ENCODE data around the gene C12orf50.

Gene C12orf50

DNA sequence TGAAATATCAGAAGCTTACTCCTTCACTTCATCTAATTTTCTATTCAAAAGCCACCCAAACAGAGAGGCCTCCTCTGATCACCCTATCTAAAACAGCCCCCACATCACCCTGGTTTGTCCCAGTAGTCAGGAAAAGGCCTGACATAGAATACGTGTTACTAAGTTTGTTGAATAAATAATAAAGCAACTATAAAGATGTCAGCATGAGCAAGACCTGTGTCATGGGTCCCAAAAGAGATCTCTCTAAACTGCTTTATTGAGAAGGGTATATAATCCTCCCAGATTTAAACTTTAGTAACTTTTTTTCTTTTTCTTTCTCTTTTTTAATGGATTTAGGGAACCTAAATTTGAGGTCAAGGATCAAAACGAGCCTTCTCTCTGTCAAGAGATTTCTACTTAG is 27.4 kb upstream of the C12orf50 start:
- TF ChIP-seq, protein P1, sequence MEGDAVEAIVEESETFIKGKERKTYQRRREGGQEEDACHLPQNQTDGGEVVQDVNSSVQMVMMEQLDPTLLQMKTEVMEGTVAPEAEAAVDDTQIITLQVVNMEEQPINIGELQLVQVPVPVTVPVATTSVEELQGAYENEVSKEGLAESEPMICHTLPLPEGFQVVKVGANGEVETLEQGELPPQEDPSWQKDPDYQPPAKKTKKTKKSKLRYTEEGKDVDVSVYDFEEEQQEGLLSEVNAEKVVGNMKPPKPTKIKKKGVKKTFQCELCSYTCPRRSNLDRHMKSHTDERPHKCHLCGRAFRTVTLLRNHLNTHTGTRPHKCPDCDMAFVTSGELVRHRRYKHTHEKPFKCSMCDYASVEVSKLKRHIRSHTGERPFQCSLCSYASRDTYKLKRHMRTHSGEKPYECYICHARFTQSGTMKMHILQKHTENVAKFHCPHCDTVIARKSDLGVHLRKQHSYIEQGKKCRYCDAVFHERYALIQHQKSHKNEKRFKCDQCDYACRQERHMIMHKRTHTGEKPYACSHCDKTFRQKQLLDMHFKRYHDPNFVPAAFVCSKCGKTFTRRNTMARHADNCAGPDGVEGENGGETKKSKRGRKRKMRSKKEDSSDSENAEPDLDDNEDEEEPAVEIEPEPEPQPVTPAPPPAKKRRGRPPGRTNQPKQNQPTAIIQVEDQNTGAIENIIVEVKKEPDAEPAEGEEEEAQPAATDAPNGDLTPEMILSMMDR (IDR thresholded peaks at IDR 0.05; ENCODE audit: low read depth, low read length, missing control alignments) = no peak
- in situ Hi-C loops (cut with HindIII; ENCODE audit: low sequenced_read_pairs) = no loop called here
- DNase-seq (ENCODE audit: low read depth) = no peak
- H3K4me3 ChIP-seq (ENCODE audit: low read depth, low read length) = no peak overlapping the region

DNA sequence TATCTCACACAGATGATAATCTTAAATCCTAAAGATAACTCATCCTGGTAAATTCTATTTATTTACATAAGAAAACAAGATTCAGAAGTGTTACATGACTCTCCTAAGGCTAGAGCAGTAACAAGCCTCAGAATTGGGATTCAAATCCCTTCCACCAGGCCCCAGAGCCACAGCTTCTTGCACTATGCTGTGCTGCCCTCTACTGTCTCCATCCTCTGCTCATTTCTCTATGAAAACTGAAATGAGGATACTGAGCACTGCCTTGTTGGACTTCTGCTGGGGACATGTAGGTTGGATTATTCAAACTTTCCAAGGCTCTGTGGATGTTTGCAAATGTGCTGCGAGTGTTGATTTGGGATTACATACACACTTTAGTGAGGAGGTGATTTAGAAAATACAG is 23.5 kb upstream of the C12orf50 start:
- in situ Hi-C loops (cut with HindIII; ENCODE audit: low sequenced_read_pairs) = no loop called here
- no peak overlapping the region for H3K4me3 ChIP-seq (ENCODE audit: low read depth, low read length)
- TF ChIP-seq, protein P1 (IDR thresholded peaks at IDR 0.05; ENCODE audit: low read depth, low read length, missing control alignments) = peak; percentile 59
- no peak for DNase-seq (ENCODE audit: low read depth)

DNA sequence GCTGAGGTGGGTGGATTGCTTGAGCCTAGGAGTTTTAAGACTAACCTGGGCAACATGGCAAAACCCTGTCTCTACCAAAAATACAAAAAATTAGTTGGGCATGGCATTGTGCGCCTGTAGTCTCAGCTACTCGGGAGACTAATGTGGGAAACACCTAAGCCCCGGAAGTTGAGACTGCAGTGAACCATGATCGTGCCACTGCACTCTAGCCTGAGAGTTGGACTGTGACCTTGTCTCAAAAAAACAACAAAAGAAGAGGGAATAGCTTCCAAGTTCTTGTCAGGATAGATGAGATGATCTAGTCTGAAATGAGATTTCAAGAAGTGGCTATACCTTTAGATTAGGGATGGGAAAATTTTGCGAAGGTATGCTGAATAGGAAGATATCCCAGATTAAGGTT is 14.8 kb upstream of the C12orf50 start:
- in situ Hi-C loops (cut with HindIII; ENCODE audit: low sequenced_read_pairs) = no loop called here
- no peak for DNase-seq (ENCODE audit: low read depth)
- no peak overlapping the region for H3K4me3 ChIP-seq (ENCODE audit: low read depth, low read length)
- TF ChIP-seq, protein P1 (IDR thresholded peaks at IDR 0.05; ENCODE audit: low read depth, low read length, missing control alignments) = no peak

DNA sequence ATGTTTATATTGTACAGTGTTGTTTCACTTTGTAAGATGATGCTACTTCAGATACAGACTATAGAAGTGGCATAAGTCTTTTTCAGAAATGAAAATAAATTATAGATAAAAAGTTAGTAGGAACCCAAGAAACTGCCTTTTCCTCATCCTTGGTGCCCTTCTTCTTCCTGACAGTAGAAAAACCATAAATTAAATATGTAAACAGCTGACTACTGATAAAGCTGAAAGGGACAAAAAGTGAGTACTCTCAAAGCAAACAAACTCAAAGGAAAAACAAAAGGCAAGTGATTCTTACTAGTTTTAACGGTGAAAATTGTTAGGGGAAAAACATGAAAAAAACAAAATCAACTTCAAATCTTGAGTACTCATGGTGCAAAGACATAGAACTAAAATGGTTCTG is 8.6 kb upstream of the C12orf50 start:
- TF ChIP-seq, protein P1 (IDR thresholded peaks at IDR 0.05; ENCODE audit: low read depth, low read length, missing control alignments) = no peak
- no peak for DNase-seq (ENCODE audit: low read depth)
- H3K4me3 ChIP-seq (ENCODE audit: low read depth, low read length) = no peak overlapping the region
- in situ Hi-C loops (cut with HindIII; ENCODE audit: low sequenced_read_pairs) = no loop called here

DNA sequence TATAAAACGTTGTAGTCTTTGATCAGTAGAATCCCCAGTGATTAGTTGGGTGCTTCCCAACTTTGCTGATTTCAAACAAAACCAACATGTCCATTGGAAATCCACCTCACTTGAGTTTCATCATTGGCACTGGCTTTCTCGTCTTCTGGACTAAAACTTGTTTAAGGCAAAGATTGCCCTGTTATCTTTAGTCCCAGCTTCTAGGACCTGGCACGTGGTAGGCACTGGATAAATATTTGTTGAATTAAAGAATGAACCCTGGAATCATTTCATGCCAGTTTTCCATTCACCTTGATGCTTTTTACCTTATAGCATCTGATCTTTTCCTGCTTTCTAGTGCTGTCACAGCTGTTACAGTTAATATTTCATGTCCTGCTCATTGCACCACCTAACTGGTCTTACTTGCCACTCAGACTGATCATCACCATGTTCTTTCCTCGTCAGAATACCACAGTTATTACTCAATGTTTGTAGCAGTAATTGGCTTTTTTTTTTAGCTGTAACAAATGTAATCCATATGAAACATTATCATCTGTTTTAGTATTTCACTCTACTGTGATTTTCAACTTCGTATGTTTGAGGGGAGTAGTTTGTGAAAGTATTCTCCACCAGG is 7.3 kb upstream of the C12orf50 start:
- in situ Hi-C loops (cut with HindIII; ENCODE audit: low sequenced_read_pairs) = no loop called here
- TF ChIP-seq, protein P1 (IDR thresholded peaks at IDR 0.05; ENCODE audit: low read depth, low read length, missing control alignments) = no peak
- H3K4me3 ChIP-seq (ENCODE audit: low read depth, low read length) = peak overlapping the region; percentile 87
- no peak for DNase-seq (ENCODE audit: low read depth)

DNA sequence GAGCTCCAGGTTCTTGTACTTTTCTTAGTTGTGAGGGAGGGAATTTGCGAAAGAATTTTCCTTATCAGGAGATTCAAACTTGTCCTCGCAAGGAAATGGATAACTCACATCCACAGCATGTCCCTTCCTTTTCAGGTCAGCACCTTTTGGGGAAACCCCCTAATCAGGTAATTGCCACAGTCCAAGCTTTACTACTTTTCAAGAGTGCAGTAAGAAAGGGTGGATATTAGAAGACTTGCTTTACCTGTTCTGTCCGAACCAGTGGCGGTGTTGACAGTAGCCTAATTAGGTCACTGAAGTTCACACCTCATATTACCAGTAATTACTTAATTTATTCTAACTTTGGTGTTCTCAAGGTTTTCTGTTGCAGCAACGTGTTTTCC is 6.7 kb upstream of the C12orf50 start:
- TF ChIP-seq, protein P1 (IDR thresholded peaks at IDR 0.05; ENCODE audit: low read depth, low read length, missing control alignments) = no peak
- H3K4me3 ChIP-seq (ENCODE audit: low read depth, low read length) = peak overlapping the region; percentile 87
- in situ Hi-C loops (cut with HindIII; ENCODE audit: low sequenced_read_pairs) = no loop called here
- no peak for DNase-seq (ENCODE audit: low read depth)
